Liver (tissue), 3 donors: ENCODE results near the gene RERE.

Source experiments
- EGR1 ChIP-seq, 2 donors: IDR thresholded peaks; 2 replicates each; pipeline ENCODE4 v1.6.1; 2016 to 2018; ENCODE audit warnings: antibody characterized with exemption in 2 of 2, low read depth in 2 of 2
- GABPA ChIP-seq, 2 donors: IDR thresholded peaks in 1 of 2; conservative IDR thresholded peaks in 1 of 2; 2 replicates each; pipeline ENCODE4 v1.6.1; 2016; ENCODE audit warnings: antibody characterized with exemption in 2 of 2, mild to moderate bottlenecking in 1 of 2, moderate library complexity in 1 of 2
- JUND ChIP-seq, 2 donors: IDR thresholded peaks; 2 replicates each; pipeline ENCODE4 v1.6.1; 2016; ENCODE audit warnings: antibody characterized with exemption in 2 of 2
- RAD21 ChIP-seq, 2 donors: IDR thresholded peaks; 2 replicates each; pipeline ENCODE4 v1.6.1; 2016; ENCODE audit warnings: antibody characterized with exemption in 2 of 2, mild to moderate bottlenecking in 2 of 2
- SP1 ChIP-seq: IDR thresholded peaks from 2 replicates; pipeline ENCODE4 v1.6.1; 2018; ENCODE audit warnings: antibody characterized with exemption, mild to moderate bottlenecking
- TAF1 ChIP-seq: conservative IDR thresholded peaks from 2 replicates; pipeline ENCODE4 v1.6.1; 2016; ENCODE audit warnings: antibody characterized with exemption, mild to moderate bottlenecking
- YY1 ChIP-seq: IDR thresholded peaks from 2 replicates; pipeline ENCODE4 v1.6.1; 2016; ENCODE audit warnings: antibody characterized with exemption, mild to moderate bottlenecking
- TF ChIP-seq, protein P1 (sequence below): fragments of 150-350 bp; IDR thresholded peaks from 2 replicates; pipeline ENCODE4 v1.5.1; 2017; ENCODE audit warnings: improper control_type of control experiment, low read depth, low read length; ENCODE audit not compliant: missing input control
- TF ChIP-seq, protein P2 (sequence below): IDR thresholded peaks from 2 replicates; pipeline ENCODE4 v1.6.1; 2016; ENCODE audit warnings: antibody characterized with exemption
- TF ChIP-seq, protein P3 (sequence below): IDR thresholded peaks from 2 replicates; pipeline ENCODE4 v1.6.1; 2016; ENCODE audit warnings: antibody characterized with exemption, mild to moderate bottlenecking
- TF ChIP-seq, protein P4 (sequence below): IDR thresholded peaks from 2 replicates; pipeline ENCODE4 v1.6.1; 2016; ENCODE audit warnings: antibody characterized with exemption
- TF ChIP-seq, protein P5 (sequence below): IDR thresholded peaks from 2 replicates; pipeline ENCODE4 v1.6.1; 2016; ENCODE audit warnings: antibody characterized with exemption
- donor health status: healthy.
- donor health status: healthy.

DNA sequence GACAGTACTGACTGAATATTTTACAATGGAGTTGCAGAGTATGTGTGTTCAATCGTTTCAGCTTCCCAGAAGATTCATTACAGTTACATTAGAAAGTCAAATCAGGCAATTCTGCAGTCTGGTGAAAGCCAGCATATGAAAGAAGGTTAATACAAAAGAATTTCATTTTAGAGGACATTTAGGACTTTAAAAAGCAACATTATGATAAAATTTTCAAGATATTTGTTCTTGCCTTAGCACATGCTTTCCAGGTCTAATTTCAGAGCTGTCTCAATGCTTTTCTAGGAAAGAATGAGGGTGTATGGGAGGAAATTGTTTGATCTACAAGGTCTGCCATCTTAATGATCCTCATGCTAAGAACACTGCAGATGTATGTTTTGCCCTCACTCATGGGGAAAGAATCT lies 63.2 kb downstream of the RERE start:
- TF ChIP-seq, protein P1, sequence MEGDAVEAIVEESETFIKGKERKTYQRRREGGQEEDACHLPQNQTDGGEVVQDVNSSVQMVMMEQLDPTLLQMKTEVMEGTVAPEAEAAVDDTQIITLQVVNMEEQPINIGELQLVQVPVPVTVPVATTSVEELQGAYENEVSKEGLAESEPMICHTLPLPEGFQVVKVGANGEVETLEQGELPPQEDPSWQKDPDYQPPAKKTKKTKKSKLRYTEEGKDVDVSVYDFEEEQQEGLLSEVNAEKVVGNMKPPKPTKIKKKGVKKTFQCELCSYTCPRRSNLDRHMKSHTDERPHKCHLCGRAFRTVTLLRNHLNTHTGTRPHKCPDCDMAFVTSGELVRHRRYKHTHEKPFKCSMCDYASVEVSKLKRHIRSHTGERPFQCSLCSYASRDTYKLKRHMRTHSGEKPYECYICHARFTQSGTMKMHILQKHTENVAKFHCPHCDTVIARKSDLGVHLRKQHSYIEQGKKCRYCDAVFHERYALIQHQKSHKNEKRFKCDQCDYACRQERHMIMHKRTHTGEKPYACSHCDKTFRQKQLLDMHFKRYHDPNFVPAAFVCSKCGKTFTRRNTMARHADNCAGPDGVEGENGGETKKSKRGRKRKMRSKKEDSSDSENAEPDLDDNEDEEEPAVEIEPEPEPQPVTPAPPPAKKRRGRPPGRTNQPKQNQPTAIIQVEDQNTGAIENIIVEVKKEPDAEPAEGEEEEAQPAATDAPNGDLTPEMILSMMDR, result no peak
- TF ChIP-seq JUND (IDR thresholded peaks at IDR 0.05) (no peak), RAD21 (IDR thresholded peaks at IDR 0.05) (no peak), GABPA (IDR thresholded peaks at IDR 0.05 in 1 of 2, conservative IDR thresholded peaks at IDR 0.05 in 1 of 2) (no peak), TAF1 (no peak), YY1 (no peak), EGR1 (IDR thresholded peaks at IDR 0.05; ENCODE audit: low read depth in 2 of 2) (no peak), SP1 (no peak)
- TF ChIP-seq, protein P2, sequence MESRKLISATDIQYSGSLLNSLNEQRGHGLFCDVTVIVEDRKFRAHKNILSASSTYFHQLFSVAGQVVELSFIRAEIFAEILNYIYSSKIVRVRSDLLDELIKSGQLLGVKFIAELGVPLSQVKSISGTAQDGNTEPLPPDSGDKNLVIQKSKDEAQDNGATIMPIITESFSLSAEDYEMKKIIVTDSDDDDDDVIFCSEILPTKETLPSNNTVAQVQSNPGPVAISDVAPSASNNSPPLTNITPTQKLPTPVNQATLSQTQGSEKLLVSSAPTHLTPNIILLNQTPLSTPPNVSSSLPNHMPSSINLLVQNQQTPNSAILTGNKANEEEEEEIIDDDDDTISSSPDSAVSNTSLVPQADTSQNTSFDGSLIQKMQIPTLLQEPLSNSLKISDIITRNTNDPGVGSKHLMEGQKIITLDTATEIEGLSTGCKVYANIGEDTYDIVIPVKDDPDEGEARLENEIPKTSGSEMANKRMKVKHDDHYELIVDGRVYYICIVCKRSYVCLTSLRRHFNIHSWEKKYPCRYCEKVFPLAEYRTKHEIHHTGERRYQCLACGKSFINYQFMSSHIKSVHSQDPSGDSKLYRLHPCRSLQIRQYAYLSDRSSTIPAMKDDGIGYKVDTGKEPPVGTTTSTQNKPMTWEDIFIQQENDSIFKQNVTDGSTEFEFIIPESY, result no peak
- TF ChIP-seq, protein P3, sequence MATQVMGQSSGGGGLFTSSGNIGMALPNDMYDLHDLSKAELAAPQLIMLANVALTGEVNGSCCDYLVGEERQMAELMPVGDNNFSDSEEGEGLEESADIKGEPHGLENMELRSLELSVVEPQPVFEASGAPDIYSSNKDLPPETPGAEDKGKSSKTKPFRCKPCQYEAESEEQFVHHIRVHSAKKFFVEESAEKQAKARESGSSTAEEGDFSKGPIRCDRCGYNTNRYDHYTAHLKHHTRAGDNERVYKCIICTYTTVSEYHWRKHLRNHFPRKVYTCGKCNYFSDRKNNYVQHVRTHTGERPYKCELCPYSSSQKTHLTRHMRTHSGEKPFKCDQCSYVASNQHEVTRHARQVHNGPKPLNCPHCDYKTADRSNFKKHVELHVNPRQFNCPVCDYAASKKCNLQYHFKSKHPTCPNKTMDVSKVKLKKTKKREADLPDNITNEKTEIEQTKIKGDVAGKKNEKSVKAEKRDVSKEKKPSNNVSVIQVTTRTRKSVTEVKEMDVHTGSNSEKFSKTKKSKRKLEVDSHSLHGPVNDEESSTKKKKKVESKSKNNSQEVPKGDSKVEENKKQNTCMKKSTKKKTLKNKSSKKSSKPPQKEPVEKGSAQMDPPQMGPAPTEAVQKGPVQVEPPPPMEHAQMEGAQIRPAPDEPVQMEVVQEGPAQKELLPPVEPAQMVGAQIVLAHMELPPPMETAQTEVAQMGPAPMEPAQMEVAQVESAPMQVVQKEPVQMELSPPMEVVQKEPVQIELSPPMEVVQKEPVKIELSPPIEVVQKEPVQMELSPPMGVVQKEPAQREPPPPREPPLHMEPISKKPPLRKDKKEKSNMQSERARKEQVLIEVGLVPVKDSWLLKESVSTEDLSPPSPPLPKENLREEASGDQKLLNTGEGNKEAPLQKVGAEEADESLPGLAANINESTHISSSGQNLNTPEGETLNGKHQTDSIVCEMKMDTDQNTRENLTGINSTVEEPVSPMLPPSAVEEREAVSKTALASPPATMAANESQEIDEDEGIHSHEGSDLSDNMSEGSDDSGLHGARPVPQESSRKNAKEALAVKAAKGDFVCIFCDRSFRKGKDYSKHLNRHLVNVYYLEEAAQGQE, result no peak
- TF ChIP-seq, protein P4, sequence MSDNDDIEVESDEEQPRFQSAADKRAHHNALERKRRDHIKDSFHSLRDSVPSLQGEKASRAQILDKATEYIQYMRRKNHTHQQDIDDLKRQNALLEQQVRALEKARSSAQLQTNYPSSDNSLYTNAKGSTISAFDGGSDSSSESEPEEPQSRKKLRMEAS, result no peak
- TF ChIP-seq, protein P5, sequence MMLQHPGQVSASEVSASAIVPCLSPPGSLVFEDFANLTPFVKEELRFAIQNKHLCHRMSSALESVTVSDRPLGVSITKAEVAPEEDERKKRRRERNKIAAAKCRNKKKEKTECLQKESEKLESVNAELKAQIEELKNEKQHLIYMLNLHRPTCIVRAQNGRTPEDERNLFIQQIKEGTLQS, result no peak
